Thymus (tissue), 14 donors: Measurements from ENCODE around the gene PRRT1B. TPM values are rescaled to one million over a fixed set of nuclear protein-coding genes. Genes with fewer than 3 reads are reported as not detected.

Experiments used
- DNase-seq, 9 donors: peaks; one replicate each; pipeline ENCODE4 v3.0.0-alpha.2; 2013; ENCODE audit warnings: low spot score in 9 of 9, low read depth in 6 of 9, missing footprints in 1 of 9
- H3K27ac ChIP-seq, 2 donors: one replicate each; pipeline ENCODE4 v1.5.1; 2013; ENCODE audit warnings: control low read depth in 1 of 2, low read depth in 1 of 2, low read length in 1 of 2, mild to moderate bottlenecking in 1 of 2, moderate library complexity in 1 of 2
- H3K27me3 ChIP-seq, 2 donors: one replicate each; pipeline ENCODE4 v1.5.1; 2013; ENCODE audit warnings: low read length in 1 of 2; ENCODE audit not compliant: control insufficient read depth in 2 of 2, insufficient read depth in 1 of 2
- H3K36me3 ChIP-seq, 2 donors: one replicate each; pipeline ENCODE4 v1.5.1; 2013; ENCODE audit warnings: low read length in 1 of 2, mild to moderate bottlenecking in 1 of 2, moderate library complexity in 1 of 2; ENCODE audit not compliant: control insufficient read depth in 2 of 2, insufficient read depth in 2 of 2
- H3K4me1 ChIP-seq, 2 donors: one replicate each; pipeline ENCODE4 v1.5.1; 2013; ENCODE audit warnings: low read length in 2 of 2; ENCODE audit not compliant: control insufficient read depth in 2 of 2, insufficient read depth in 2 of 2
- H3K4me3 ChIP-seq, 2 donors: one replicate each; pipeline ENCODE4 v1.5.1; 2013; ENCODE audit warnings: low read length in 2 of 2, control low read depth in 1 of 2, mild to moderate bottlenecking in 1 of 2
- H3K9me3 ChIP-seq, 2 donors: one replicate each; pipeline ENCODE4 v1.5.1; 2013; ENCODE audit warnings: low read length in 1 of 2, mild to moderate bottlenecking in 1 of 2; ENCODE audit not compliant: control insufficient read depth in 2 of 2, insufficient read depth in 1 of 2
- WGBS: extraction: QIAGEN DNeasy Blood & Tissue Kit; methylation state at CpG from one replicate; pipeline ENCODE4 v1.1.7; 2013; 5-methylcytosine and 5-hydroxymethylcytosine counted together
- long read RNA-seq, 10 donors: transcript quantifications; one replicate each; lab custom pipeline, GENCODE V29; 2026
- polyA plus RNA-seq: library from polyadenylated mRNA; stranded (reverse); fragments of 200-250 nt; gene quantifications from one replicate; pipeline ENCODE4 v1.2.3, GENCODE V29; 2013
- total RNA-seq: library from RNA; stranded (reverse); fragments of 120-200 nt; gene quantifications from one replicate; pipeline ENCODE4 v1.2.4, GENCODE V29; 2013
- donor health status: healthy.

PRRT1B gene
- total RNA-seq (not detected), polyA plus RNA-seq (not detected)
- long read RNA-seq, donor 1, result 0 reads
- long read RNA-seq, donor 2, result 0 reads
- long read RNA-seq, donor 3, result 0 reads
- long read RNA-seq, donor 4, result 0 reads
- long read RNA-seq, donor 5, result 0 reads
- long read RNA-seq, donor 6, partial matches to known transcripts, result 10 of 10 reads
- long read RNA-seq, donor 6, other reads (novel, unspliced or antisense), result 0 of 10 reads
- long read RNA-seq, donor 7, result 0 reads
- long read RNA-seq, donor 8, result 0 reads
- long read RNA-seq, donor 9, result 0 reads
- long read RNA-seq, donor 10, result 0 reads

- Histone ChIP-seq H3K4me1 (peaks cover 0 to 9% of the 10 kb centered on the region in 2 donors), H3K9me3 (peaks cover 13 to 32% of the 10 kb centered on the region in 2 donors), H3K36me3 (no peaks in the 10 kb centered on the region), H3K27me3 (peaks cover 18 to 63% of the 10 kb centered on the region in 2 donors), H3K27ac (peak within 1 kb of the TSS in 1 of 2 donors; percentile 4), H3K4me3 (no peak within 1 kb of the TSS)
- 33% methylated on average over 50 of the region's 50 CpGs for WGBS
- no peak for DNase-seq
Observed at GRCh38 chr9:131545003-131545785, at the start of gene PRRT1B. PRRT1B (plus strand) TSS chr9:131545523; CDS start chr9:131545616, 93 bp downstream.

GRCh38 chr9:131495785-131496184 lies 49.5 kb upstream of the PRRT1B start:
- Histone ChIP-seq H3K27me3 (no peaks in the 10 kb centered on the region), H3K4me1 (peaks cover 14 to 17% of the 10 kb centered on the region in 2 donors), H3K36me3 (peaks cover 87 to 93% of the 10 kb centered on the region in 2 donors), H3K27ac (no peak overlapping the region), H3K9me3 (no peaks in the 10 kb centered on the region), H3K4me3 (no peak overlapping the region)
- DNase-seq, result no peak
- WGBS, result 92% methylated on average over 22 of the region's 22 CpGs

GRCh38 chr9:131496844-131497405 lies 48.4 kb upstream of the PRRT1B start:
- Histone ChIP-seq H3K27ac (no peak overlapping the region), H3K27me3 (no peaks in the 10 kb centered on the region), H3K4me1 (peaks cover 16 to 28% of the 10 kb centered on the region in 2 donors), H3K36me3 (peaks cover 75 to 84% of the 10 kb centered on the region in 2 donors), H3K4me3 (no peak overlapping the region), H3K9me3 (peaks cover 0 to 3% of the 10 kb centered on the region in 2 donors)
- WGBS, result 96% methylated on average over 10 of the region's 10 CpGs
- DNase-seq, result no peak

GRCh38 chr9:131499254-131499767 lies 46.0 kb upstream of the PRRT1B start:
- WGBS, result 96% methylated on average over 7 of the region's 7 CpGs

GRCh38 chr9:131500377-131500776 lies 44.9 kb upstream of the PRRT1B start:
- no peak overlapping the region for H3K4me3 ChIP-seq
- 27% methylated on average over 12 of the region's 12 CpGs for WGBS
- H3K27me3 ChIP-seq, result peaks cover 0 to 9% of the 10 kb centered on the region in 2 donors
- peaks cover 0 to 9% of the 10 kb centered on the region in 2 donors for H3K9me3 ChIP-seq
- DNase-seq, result peak in 8 of 9 donors; percentile 23 to 78 (median 46)
- H3K36me3 ChIP-seq, result peaks cover 41 to 49% of the 10 kb centered on the region in 2 donors
- peak overlapping the region; percentile 66 to 82 for H3K27ac ChIP-seq
- peaks cover 26 to 48% of the 10 kb centered on the region in 2 donors for H3K4me1 ChIP-seq

More at GRCh38 chr9:131499254-131499767, 46.0 kb upstream of the PRRT1B start:
- peaks cover 51 to 60% of the 10 kb centered on the region in 2 donors for H3K36me3 ChIP-seq
- peaks cover 0 to 9% of the 10 kb centered on the region in 2 donors for H3K27me3 ChIP-seq
- H3K4me3 ChIP-seq, result no peak overlapping the region
- peaks cover 25 to 47% of the 10 kb centered on the region in 2 donors for H3K4me1 ChIP-seq
- DNase-seq, result no peak
- no peak overlapping the region for H3K27ac ChIP-seq
- peaks cover 0 to 9% of the 10 kb centered on the region in 2 donors for H3K9me3 ChIP-seq

- peaks cover 0 to 9% of the 10 kb centered on the region in 2 donors for H3K9me3 ChIP-seq
- H3K4me1 ChIP-seq, result peaks cover 26 to 48% of the 10 kb centered on the region in 2 donors
- WGBS, result 68% methylated on average over 5 of the region's 5 CpGs
- H3K4me3 ChIP-seq, result no peak overlapping the region
- DNase-seq, result peak in 1 of 9 donors; percentile 29
- peaks cover 0 to 9% of the 10 kb centered on the region in 2 donors for H3K27me3 ChIP-seq
- peak overlapping the region; percentile 66 to 82 for H3K27ac ChIP-seq
- H3K36me3 ChIP-seq, result peaks cover 35 to 43% of the 10 kb centered on the region in 2 donors
Observed at GRCh38 chr9:131500939-131501541, 44.3 kb upstream of the PRRT1B start.

- Histone ChIP-seq H3K27ac (peak within 1 kb of the TSS; percentile 84 to 88), H3K36me3 (peaks cover 25 to 37% of the 10 kb centered on the region in 2 donors), H3K27me3 (peaks cover 0 to 9% of the 10 kb centered on the region in 2 donors), H3K4me3 (peak within 1 kb of the TSS; percentile 77 to 88), H3K9me3 (peaks cover 0 to 9% of the 10 kb centered on the region in 2 donors), H3K4me1 (peaks cover 26 to 48% of the 10 kb centered on the region in 2 donors)
- peak; percentile 68 to 94 (median 85) for DNase-seq
- WGBS, result under 1% methylated on average over 83 of the region's 83 CpGs
Observed at GRCh38 chr9:131502781-131503625, 42.3 kb upstream of the PRRT1B start, which contains the start of gene POMT1. POMT1 (plus strand) TSS chr9:131502918; CDS start chr9:131504219, 1,301 bp downstream.
